K562 (cell line): ENCODE results near the gene SAP25.

Experiments
- BRF2 ChIP-seq: IDR thresholded peaks from 3 replicates; pipeline ENCODE4 v1.6.1; 2011; ENCODE audit warnings: borderline replicate concordance, mild to moderate bottlenecking; ENCODE audit not compliant: insufficient read length, insufficient read depth
- CTCF ChIP-seq, 3 experiments: IDR thresholded peaks in 2 of 3; conservative IDR thresholded peaks in 1 of 3; 2 replicates each; pipeline ENCODE4 v1.5.1; 2011 to 2012; ENCODE audit warnings: low read length in 3 of 3, mild to moderate bottlenecking in 3 of 3, control low read depth in 2 of 3, improper control_type of control experiment in 1 of 3, inconsistent platforms in 1 of 3, low read depth in 1 of 3, mixed read lengths in 1 of 3, moderate library complexity in 1 of 3; ENCODE audit not compliant: insufficient read depth in 2 of 3
- FOXK1 ChIP-seq: sonication (generic); formaldehyde crosslinking; IDR thresholded peaks from 2 replicates; pipeline ENCODE4 v1.8.0; 2022; ENCODE audit warnings: missing genetic modification reagents, mild to moderate bottlenecking, borderline replicate concordance
- PBX2 ChIP-seq, 2 experiments: IDR thresholded peaks in 1 of 2; conservative IDR thresholded peaks in 1 of 2; 2 replicates each; pipeline ENCODE4 v1.6.1; 2016; ENCODE audit warnings: low read depth in 2 of 2, mild to moderate bottlenecking in 1 of 2, missing compliant biosample characterization in 1 of 2, missing genetic modification characterization in 1 of 2, moderate library complexity in 1 of 2
- POLR2A ChIP-seq: fragments of 450-650 bp; conservative IDR thresholded peaks from 2 replicates; pipeline ENCODE4 v1.6.1; 2016
- PRDM10 ChIP-seq: fragments of 450-650 bp; IDR thresholded peaks from 2 replicates; pipeline ENCODE4 v1.6.1; 2018; ENCODE audit not compliant: partially characterized antibody
- RBM39 ChIP-seq: fragments of 200-400 bp; formaldehyde crosslinking; optimal IDR thresholded peaks from 2 replicates; pipeline ENCODE3; 2018; ENCODE audit warnings: low read depth, low read length
- SMAD1 ChIP-seq: fragments of 150-350 bp; IDR thresholded peaks from 2 replicates; pipeline ENCODE4 v1.6.1; 2014; ENCODE audit warnings: low read length, low read depth; ENCODE audit not compliant: partially characterized antibody
- TBP ChIP-seq: optimal IDR thresholded peaks from 2 replicates; pipeline ENCODE3; 2011; ENCODE audit warnings: low read depth, low read length, improper control_type of control experiment
- TFAP4 ChIP-seq: sonication (generic); formaldehyde crosslinking; IDR thresholded peaks from 2 replicates; pipeline ENCODE4 v1.8.0; 2022; ENCODE audit warnings: missing genetic modification reagents, mild to moderate bottlenecking, moderate library complexity, borderline replicate concordance
- YY1 ChIP-seq, 3 experiments: IDR thresholded peaks; 2 replicates each; pipeline ENCODE4 v1.6.1; 2011; ENCODE audit warnings: low read length in 2 of 3, mild to moderate bottlenecking in 2 of 3, moderate library complexity in 2 of 3, borderline replicate concordance in 1 of 3, control low read depth in 1 of 3, low read depth in 1 of 3; ENCODE audit not compliant: insufficient read depth in 3 of 3, insufficient replicate concordance in 2 of 3, control insufficient read depth in 1 of 3, insufficient read length in 1 of 3; ENCODE audit errors: extremely low read depth in 1 of 3
- ZFP91 ChIP-seq: sonication (generic); formaldehyde crosslinking; IDR thresholded peaks from 2 replicates; pipeline ENCODE4 v1.8.0; 2022; ENCODE audit warnings: mild to moderate bottlenecking, missing genetic modification reagents
- ZFX ChIP-seq: sonication (generic); formaldehyde crosslinking; IDR thresholded peaks from 2 replicates; pipeline ENCODE4 v1.8.0; 2022; ENCODE audit warnings: mild to moderate bottlenecking, missing genetic modification reagents, moderate library complexity
- TF ChIP-seq, protein P1 (sequence below): sonication (generic); formaldehyde crosslinking; IDR thresholded peaks from 2 replicates; pipeline ENCODE4 v1.8.1; 2022; ENCODE audit warnings: missing genetic modification reagents

GRCh38 chr7:100577507-100577906 lies 3.8 kb upstream of the SAP25 start:
- TF ChIP-seq CTCF (IDR thresholded peaks at IDR 0.05 in 2 of 3, conservative IDR thresholded peaks at IDR 0.05 in 1 of 3; ENCODE audit: insufficient read depth in 2 of 3, low read depth in 1 of 3, low read length in 3 of 3) (no peak), BRF2 (no peak), RBM39 (no peak), FOXK1 (no peak), TFAP4 (CRISPR knock-in tag) (no peak), ZFX (CRISPR knock-in tag) (no peak), SMAD1 (no peak), TBP (no peak), ZFP91 (CRISPR knock-in tag) (no peak), YY1 (IDR thresholded peaks at IDR 0.05; ENCODE audit: borderline replicate concordance in 1 of 3, control insufficient read depth in 1 of 3, extremely low read depth in 1 of 3, insufficient read depth in 3 of 3, insufficient read length in 1 of 3, insufficient replicate concordance in 2 of 3, low read depth in 1 of 3, low read length in 2 of 3) (no peak), PRDM10 (no peak), PBX2 (CRISPR knock-in tag; IDR thresholded peaks at IDR 0.05; ENCODE audit: low read depth) (no peak), PBX2 (tag; conservative IDR thresholded peaks at IDR 0.05; ENCODE audit: low read depth) (no peak), POLR2A (no peak)
- TF ChIP-seq, protein P1, sequence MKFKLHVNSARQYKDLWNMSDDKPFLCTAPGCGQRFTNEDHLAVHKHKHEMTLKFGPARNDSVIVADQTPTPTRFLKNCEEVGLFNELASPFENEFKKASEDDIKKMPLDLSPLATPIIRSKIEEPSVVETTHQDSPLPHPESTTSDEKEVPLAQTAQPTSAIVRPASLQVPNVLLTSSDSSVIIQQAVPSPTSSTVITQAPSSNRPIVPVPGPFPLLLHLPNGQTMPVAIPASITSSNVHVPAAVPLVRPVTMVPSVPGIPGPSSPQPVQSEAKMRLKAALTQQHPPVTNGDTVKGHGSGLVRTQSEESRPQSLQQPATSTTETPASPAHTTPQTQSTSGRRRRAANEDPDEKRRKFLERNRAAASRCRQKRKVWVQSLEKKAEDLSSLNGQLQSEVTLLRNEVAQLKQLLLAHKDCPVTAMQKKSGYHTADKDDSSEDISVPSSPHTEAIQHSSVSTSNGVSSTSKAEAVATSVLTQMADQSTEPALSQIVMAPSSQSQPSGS (CRISPR knock-in tag), result no peak
